Lung (tissue), 12 donors: ENCODE results near the gene PTPRN2. TPM values are rescaled to one million over a fixed set of nuclear protein-coding genes. Genes with fewer than 3 reads are reported as not detected.

ENCODE experiments used
- ATAC-seq: fragments of 200-7000 bp; cut with Tn5 transposase; one replicate; pipeline ENCODE4 v1.9.1; 2020; ENCODE audit warnings: moderate number of reproducible peaks; ENCODE audit not compliant: insufficient read depth, low FRiP score
- DNase-seq, 3 donors: peaks; one replicate each; pipeline ENCODE4 v3.0.0-alpha.2; 2013 to 2017
- H3K27ac ChIP-seq, 2 donors: one replicate each; pipeline ENCODE4 v1.5.1; 2013; ENCODE audit warnings: mild to moderate bottlenecking in 2 of 2, moderate library complexity in 2 of 2, control low read depth in 1 of 2, inconsistent platforms in 1 of 2, low read depth in 1 of 2, low read length in 1 of 2
- H3K27me3 ChIP-seq, 3 donors: one replicate each; pipeline ENCODE4 v1.5.1; 2013; ENCODE audit warnings: low read length in 2 of 3; ENCODE audit not compliant: control insufficient read depth in 3 of 3, insufficient read depth in 3 of 3
- H3K36me3 ChIP-seq, 4 donors: one replicate each; pipeline ENCODE4 v1.5.1; 2013; ENCODE audit warnings: low read length in 4 of 4, mild to moderate bottlenecking in 1 of 4, moderate library complexity in 1 of 4; ENCODE audit not compliant: control insufficient read depth in 4 of 4, insufficient read depth in 4 of 4
- H3K4me1 ChIP-seq, 5 donors: one replicate each; pipeline ENCODE4 v1.5.1; 2013; ENCODE audit warnings: low read length in 5 of 5, mild to moderate bottlenecking in 2 of 5, moderate library complexity in 1 of 5; ENCODE audit not compliant: control insufficient read depth in 5 of 5, insufficient read depth in 5 of 5
- H3K4me3 ChIP-seq: one replicate; pipeline ENCODE4 v1.5.1; 2013; ENCODE audit warnings: mild to moderate bottlenecking, control low read depth, moderate library complexity
- H3K9ac ChIP-seq, 2 donors: one replicate each; pipeline ENCODE4 v1.5.1; 2013; ENCODE audit warnings: low read length in 2 of 2, control low read depth in 1 of 2; ENCODE audit not compliant: insufficient read depth in 1 of 2
- H3K9me3 ChIP-seq, 4 donors: one replicate each; pipeline ENCODE4 v1.5.1; 2013; ENCODE audit warnings: low read length in 3 of 4, mild to moderate bottlenecking in 1 of 4, moderate library complexity in 1 of 4; ENCODE audit not compliant: control insufficient read depth in 4 of 4, insufficient read depth in 3 of 4
- CTCF ChIP-seq: IDR thresholded peaks from 2 replicates; pipeline ENCODE4 v1.5.1; 2012; ENCODE audit warnings: mild to moderate bottlenecking; ENCODE audit errors: control extremely low read depth, extremely low read depth
- WGBS, 2 donors: extraction: QIAGEN DNeasy Blood & Tissue Kit; methylation state at CpG; one replicate each; pipeline ENCODE4 v1.1.7; 2013; 5-methylcytosine and 5-hydroxymethylcytosine counted together
- polyA plus RNA-seq, 2 donors: library from polyadenylated mRNA; stranded (reverse); fragments of 200-250 nt; gene quantifications; one replicate each; pipeline ENCODE4 v1.2.1, GENCODE V29; 2013
- total RNA-seq, 2 donors: library from RNA; depleted of rRNA in 1 of 2; stranded (reverse); fragments of >200 nt in 1 of 2; gene quantifications; one replicate each; pipeline ENCODE4 v1.2.1, GENCODE V29; 2014 to 2021
- donor health status: control.
- donor health status: control.
- donor health status: Bipolar disorder and iron deficiency.
- donor health status: healthy.
- donor health status: DM: yes; HTN: yes; CAD: no.

Gene PTPRN2
- total and polyA plus RNA-seq, 4 donors = 2.1 to 7.4 (median 4.4) TPM

DNA sequence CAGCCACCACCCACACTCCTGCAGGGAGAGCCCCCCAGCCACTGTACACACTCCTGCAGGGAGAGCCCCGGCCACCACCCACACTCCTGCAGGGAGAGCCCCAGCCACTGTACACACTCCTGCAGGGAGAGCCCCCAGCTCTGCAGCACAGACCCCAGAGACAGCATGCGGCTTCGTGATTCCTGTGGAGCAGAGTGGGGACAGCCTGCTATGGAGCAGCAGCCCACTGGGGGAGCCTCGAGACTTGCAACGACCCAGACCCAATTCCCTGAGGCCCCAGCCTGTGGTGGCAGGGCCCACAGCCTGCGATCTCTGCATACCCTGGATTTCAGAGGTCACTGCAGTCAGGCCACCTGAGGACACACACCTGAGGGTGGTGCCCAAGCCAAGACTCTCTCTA lies 727.7 kb downstream of the PTPRN2 start:
- no peak for ATAC-seq
- no peak overlapping the region for H3K4me3 ChIP-seq
- H3K27ac ChIP-seq = no peak overlapping the region
- WGBS, 2 donors = 69 to 83% methylated on average over 6 of the region's 6 CpGs
- no peak overlapping the region for H3K9ac ChIP-seq
- no peaks in the 10 kb centered on the region for H3K9me3 ChIP-seq
- no peak for TF ChIP-seq CTCF
- no peak for DNase-seq
- H3K36me3 ChIP-seq = no peaks in the 10 kb centered on the region
- no peaks in the 10 kb centered on the region for H3K27me3 ChIP-seq
- peaks cover 0 to 1% (median 0%) of the 10 kb centered on the region in 5 donors for H3K4me1 ChIP-seq

GRCh38 chr7:157857578-157858075 lies 730.0 kb downstream of the PTPRN2 start:
- ATAC-seq = no peak
- TF ChIP-seq CTCF = no peak
- Histone ChIP-seq H3K9ac (no peak overlapping the region), H3K4me1 (no peaks in the 10 kb centered on the region), H3K9me3 (peaks cover 0 to 3% (median 0%) of the 10 kb centered on the region in 4 donors), H3K27me3 (no peaks in the 10 kb centered on the region), H3K36me3 (no peaks in the 10 kb centered on the region), H3K4me3 (no peak overlapping the region), H3K27ac (no peak overlapping the region)
- DNase-seq = no peak
- 77 to 88% methylated on average over 19 to 21 of the region's 21 CpGs for WGBS, 2 donors

DNA sequence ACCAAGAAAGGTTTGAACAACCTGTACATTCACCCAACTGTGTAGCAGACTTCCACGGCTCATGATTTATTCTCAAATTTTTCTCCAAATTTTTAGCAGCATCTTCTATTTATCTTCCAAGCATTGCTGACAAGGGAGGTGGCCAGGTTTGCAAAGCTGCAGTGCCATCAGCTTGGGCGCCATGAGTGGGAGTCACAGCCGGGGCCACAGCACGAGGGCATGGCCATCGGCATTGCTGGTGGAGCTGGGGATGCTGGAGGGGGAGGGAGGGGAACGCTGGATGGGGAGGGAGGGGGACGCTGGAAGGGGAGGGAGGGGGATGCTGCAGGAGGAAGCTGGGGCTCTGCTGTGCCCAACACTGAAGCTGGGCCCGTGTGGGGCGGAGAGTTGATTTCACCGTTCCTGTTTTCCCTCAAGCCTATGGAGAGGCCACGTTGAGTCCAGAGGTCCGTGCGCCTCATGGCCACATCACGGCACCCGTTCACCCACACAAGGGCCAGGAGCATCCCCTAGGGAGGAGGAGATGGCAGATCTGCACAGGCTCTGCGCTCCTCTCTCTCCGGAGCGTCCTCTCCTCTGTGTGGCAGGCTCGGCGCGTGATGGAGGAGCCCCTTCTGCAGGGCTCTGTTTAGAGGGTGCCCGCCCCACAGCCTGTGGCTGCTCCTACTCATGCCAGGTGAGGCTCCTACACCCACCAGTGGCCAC lies 730.6 kb downstream of the PTPRN2 start:
- peaks cover 0 to 3% (median 0%) of the 10 kb centered on the region in 4 donors for H3K9me3 ChIP-seq
- WGBS, 2 donors = 87 to 94% methylated on average over 21 to 22 of the region's 22 CpGs
- no peak overlapping the region for H3K4me3 ChIP-seq
- H3K36me3 ChIP-seq = no peaks in the 10 kb centered on the region
- no peak overlapping the region for H3K27ac ChIP-seq
- no peak for TF ChIP-seq CTCF
- no peaks in the 10 kb centered on the region for H3K27me3 ChIP-seq
- ATAC-seq (no peak), DNase-seq (no peak)
- no peaks in the 10 kb centered on the region for H3K4me1 ChIP-seq
- no peak overlapping the region for H3K9ac ChIP-seq
